ENCODE measurements around the gene PYROXD2.

The PYROXD2 gene

GRCh38 chr10:98457721-98458120 is 42.7 kb upstream of the PYROXD2 start:
- DNase-seq = no peak
- H3K36me3 ChIP-seq (ENCODE audit: insufficient read depth, low read length) = no peaks in the 10 kb centered on the region
- H3K9ac ChIP-seq (ENCODE audit: low read depth, low read length) = no peak overlapping the region
- no peak overlapping the region for H3K4me3 ChIP-seq (ENCODE audit: low read depth in 1 of 2, low read length in 2 of 2)
- H3K4me2 ChIP-seq (ENCODE audit: insufficient read depth, low read length) = no peak overlapping the region
- no peaks in the 10 kb centered on the region for H3K9me3 ChIP-seq (ENCODE audit: insufficient read depth, low read length, severe bottlenecking)
- no peaks in the 10 kb centered on the region for H3K79me2 ChIP-seq (ENCODE audit: insufficient read depth, low read length)
- no peaks in the 10 kb centered on the region for H3K4me1 ChIP-seq (ENCODE audit: insufficient read depth, low read length)
- no peak for TF ChIP-seq EZH2 (IDR thresholded peaks at IDR 0.05; ENCODE audit: borderline replicate concordance, low read depth, low read length, severe bottlenecking)
- TF ChIP-seq, protein P1, sequence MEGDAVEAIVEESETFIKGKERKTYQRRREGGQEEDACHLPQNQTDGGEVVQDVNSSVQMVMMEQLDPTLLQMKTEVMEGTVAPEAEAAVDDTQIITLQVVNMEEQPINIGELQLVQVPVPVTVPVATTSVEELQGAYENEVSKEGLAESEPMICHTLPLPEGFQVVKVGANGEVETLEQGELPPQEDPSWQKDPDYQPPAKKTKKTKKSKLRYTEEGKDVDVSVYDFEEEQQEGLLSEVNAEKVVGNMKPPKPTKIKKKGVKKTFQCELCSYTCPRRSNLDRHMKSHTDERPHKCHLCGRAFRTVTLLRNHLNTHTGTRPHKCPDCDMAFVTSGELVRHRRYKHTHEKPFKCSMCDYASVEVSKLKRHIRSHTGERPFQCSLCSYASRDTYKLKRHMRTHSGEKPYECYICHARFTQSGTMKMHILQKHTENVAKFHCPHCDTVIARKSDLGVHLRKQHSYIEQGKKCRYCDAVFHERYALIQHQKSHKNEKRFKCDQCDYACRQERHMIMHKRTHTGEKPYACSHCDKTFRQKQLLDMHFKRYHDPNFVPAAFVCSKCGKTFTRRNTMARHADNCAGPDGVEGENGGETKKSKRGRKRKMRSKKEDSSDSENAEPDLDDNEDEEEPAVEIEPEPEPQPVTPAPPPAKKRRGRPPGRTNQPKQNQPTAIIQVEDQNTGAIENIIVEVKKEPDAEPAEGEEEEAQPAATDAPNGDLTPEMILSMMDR (IDR thresholded peaks at IDR 0.05; ENCODE audit: borderline replicate concordance, extremely low read depth, low read length, poor library complexity, severe bottlenecking) = no peak
- H3K27ac ChIP-seq (ENCODE audit: low read length) = no peak overlapping the region
- H4K20me1 ChIP-seq (ENCODE audit: insufficient read depth, low read length) = no peaks in the 10 kb centered on the region
- H2AFZ ChIP-seq (ENCODE audit: low read depth, low read length) = no peak overlapping the region
- ATAC-seq (ENCODE audit: insufficient read depth, low read depth) = no peak
- H3K27me3 ChIP-seq (ENCODE audit: insufficient read depth, low read length, poor library complexity) = peaks cover 14% of the 10 kb centered on the region

DNA sequence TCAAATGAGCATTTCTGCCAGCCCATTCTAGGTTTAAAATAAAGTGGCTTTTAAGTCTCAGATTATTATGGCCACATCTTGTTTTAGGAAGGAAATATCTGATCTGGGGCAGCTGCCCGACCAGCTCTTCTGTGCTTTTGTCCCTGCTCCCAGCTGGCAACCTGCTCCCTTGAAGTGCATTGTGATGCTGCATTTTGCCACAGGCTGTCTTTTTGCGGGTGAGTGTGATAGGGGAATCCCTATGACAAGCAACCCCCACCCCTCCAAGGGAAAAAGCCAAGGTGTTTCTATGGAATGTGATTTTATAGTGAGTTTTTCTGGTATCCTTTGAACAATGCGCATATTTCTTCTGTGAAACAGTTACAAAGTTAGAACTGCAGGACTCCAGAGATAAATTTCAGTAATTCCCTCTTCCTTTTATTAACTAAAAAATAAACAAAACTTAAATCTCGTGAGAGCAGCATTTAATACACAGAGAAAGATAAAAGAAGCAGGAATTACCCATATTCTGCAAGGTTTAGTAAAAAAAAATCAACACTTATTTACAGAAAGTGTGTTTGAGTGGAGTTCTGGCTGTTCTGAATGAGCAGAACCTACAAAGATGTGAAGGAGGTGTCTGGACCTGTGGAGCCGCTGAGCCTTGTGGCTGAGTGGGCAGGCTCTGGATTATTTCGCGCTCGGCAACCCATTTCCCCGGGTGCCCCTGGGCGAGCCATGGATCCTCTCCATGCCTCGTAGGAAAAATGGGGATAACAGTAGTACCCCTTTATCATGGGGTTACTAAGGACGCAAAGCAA is 41.9 kb upstream of the PYROXD2 start:
- Histone ChIP-seq H3K27ac (ENCODE audit: low read length) (no peak overlapping the region), H3K9me3 (ENCODE audit: insufficient read depth, low read length, severe bottlenecking) (no peaks in the 10 kb centered on the region), H2AFZ (ENCODE audit: low read depth, low read length) (no peak overlapping the region), H3K4me3 (ENCODE audit: low read depth in 1 of 2, low read length in 2 of 2) (no peak overlapping the region), H3K9ac (ENCODE audit: low read depth, low read length) (no peak overlapping the region), H3K36me3 (ENCODE audit: insufficient read depth, low read length) (no peaks in the 10 kb centered on the region), H3K4me1 (ENCODE audit: insufficient read depth, low read length) (no peaks in the 10 kb centered on the region), H3K79me2 (ENCODE audit: insufficient read depth, low read length) (no peaks in the 10 kb centered on the region), H4K20me1 (ENCODE audit: insufficient read depth, low read length) (no peaks in the 10 kb centered on the region), H3K27me3 (ENCODE audit: insufficient read depth, low read length, poor library complexity) (peaks cover 18% of the 10 kb centered on the region), H3K4me2 (ENCODE audit: insufficient read depth, low read length) (no peak overlapping the region)
- ATAC-seq (ENCODE audit: insufficient read depth, low read depth) = no peak
- TF ChIP-seq, protein P1 (IDR thresholded peaks at IDR 0.05; ENCODE audit: borderline replicate concordance, extremely low read depth, low read length, poor library complexity, severe bottlenecking) = no peak
- no peak for TF ChIP-seq EZH2 (IDR thresholded peaks at IDR 0.05; ENCODE audit: borderline replicate concordance, low read depth, low read length, severe bottlenecking)
- DNase-seq = no peak

DNA sequence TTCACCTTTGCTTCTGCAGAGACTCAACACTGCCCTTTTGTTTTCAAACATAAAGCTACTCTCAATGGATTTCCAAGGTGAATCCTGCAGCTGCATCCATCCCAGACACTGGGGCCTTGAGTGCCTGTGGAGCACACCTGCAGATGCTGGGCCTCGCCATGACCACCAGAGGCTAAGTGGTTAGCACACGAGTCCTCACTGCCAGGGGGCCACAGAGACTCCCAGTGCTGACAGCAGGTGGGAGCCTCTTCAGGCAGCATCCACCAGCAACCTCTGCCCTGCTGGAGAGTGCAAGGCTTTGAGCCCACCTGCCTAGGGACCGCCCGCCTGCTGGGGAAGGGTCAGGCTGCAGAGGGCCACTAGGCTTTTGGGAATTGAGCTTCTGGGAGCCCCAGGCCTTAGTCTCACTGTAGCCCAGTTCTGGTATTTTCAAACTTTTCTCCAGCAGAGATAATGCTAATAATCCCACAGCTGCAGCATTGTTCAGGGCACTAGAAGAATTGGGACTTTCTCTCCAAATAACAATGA is 41.1 kb upstream of the PYROXD2 start:
- DNase-seq (no peak), ATAC-seq (ENCODE audit: insufficient read depth, low read depth) (no peak)
- Histone ChIP-seq H3K9me3 (ENCODE audit: insufficient read depth, low read length, severe bottlenecking) (no peaks in the 10 kb centered on the region), H4K20me1 (ENCODE audit: insufficient read depth, low read length) (no peaks in the 10 kb centered on the region), H2AFZ (ENCODE audit: low read depth, low read length) (no peak overlapping the region), H3K4me1 (ENCODE audit: insufficient read depth, low read length) (no peaks in the 10 kb centered on the region), H3K36me3 (ENCODE audit: insufficient read depth, low read length) (no peaks in the 10 kb centered on the region), H3K4me2 (ENCODE audit: insufficient read depth, low read length) (no peak overlapping the region), H3K27ac (ENCODE audit: low read length) (no peak overlapping the region), H3K9ac (ENCODE audit: low read depth, low read length) (no peak overlapping the region), H3K4me3 (ENCODE audit: low read depth in 1 of 2, low read length in 2 of 2) (no peak overlapping the region), H3K27me3 (ENCODE audit: insufficient read depth, low read length, poor library complexity) (peaks cover 19% of the 10 kb centered on the region), H3K79me2 (ENCODE audit: insufficient read depth, low read length) (no peaks in the 10 kb centered on the region)
- TF ChIP-seq, protein P1 (IDR thresholded peaks at IDR 0.05; ENCODE audit: borderline replicate concordance, extremely low read depth, low read length, poor library complexity, severe bottlenecking) = no peak
